OCI-LY1 (cell line): ENCODE results near the gene CXXC5.

Experiments
- CTCF ChIP-seq: fragments of 200-600 bp; sonication (generic), shearing (Covaris generic); IDR thresholded peaks from 2 replicates; pipeline ENCODE4 v1.5.1; 2017; ENCODE audit warnings: mild to moderate bottlenecking, antibody characterized with exemption, low read length, moderate library complexity, mixed read lengths
- EZH2 ChIP-seq: fragments of 200-600 bp; sonication (generic), shearing (Covaris generic); IDR thresholded peaks from 2 replicates; pipeline ENCODE4 v1.8.0; 2017; ENCODE audit warnings: borderline replicate concordance, mixed run types, mild to moderate bottlenecking, antibody characterized with exemption, low read length, moderate library complexity, mixed read lengths

DNA sequence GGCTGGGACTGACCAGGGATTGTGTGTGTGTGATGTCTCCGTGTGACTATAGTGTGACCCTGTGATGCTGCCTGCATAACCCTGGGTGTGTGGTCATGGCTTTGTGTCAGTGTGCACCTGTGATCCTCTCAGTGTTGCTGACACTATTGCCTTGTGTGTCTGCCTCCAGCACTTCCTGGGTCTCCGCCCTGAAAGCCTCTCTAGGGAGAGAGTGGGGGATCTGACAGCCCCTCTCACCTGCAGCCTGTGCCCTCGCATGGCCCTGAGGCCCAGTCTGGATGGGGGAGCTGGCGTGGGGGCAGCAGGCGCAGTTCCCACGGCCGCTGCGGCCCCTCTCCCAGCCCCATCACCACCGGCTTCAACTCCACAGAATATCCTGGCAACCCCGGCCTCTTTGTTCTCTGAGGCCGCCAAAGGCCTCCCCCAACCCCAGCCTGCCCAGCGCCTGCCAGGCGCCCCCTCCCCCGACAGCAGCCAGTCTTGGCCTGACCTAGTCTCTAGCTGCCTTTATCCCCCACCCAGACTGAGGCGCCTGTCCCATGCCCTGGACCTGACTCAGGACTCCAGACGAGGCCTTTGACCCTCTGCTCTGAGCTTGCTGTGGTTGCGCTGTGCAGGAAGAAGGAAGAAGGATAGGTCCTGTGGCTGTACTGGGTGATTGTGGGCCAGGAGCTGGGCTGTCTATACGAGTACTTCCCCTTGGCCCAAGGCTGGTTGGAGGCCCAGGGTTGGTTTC lies 38.7 kb downstream of the CXXC5 start:
- TF ChIP-seq CTCF: no peak
- no peak for TF ChIP-seq EZH2
